Neural crest cell (in vitro differentiated cells): ENCODE measurements around the gene GRAMD4. TPM values are rescaled to one million over a fixed set of nuclear protein-coding genes. Genes with fewer than 3 reads are reported as not detected.

Source experiments
- DNase-seq: peaks from one replicate; pipeline ENCODE4 v3.0.0; 2021; ENCODE audit warnings: low read depth, mixed read lengths, low spot score
- H3K27ac Mint-ChIP-seq: one replicate; pipeline ENCODE4 v1.8.0; 2021; ENCODE audit warnings: mild to moderate bottlenecking, mixed read lengths; ENCODE audit not compliant: unreplicated experiment
- H3K27me3 Mint-ChIP-seq: 2 replicates; pipeline ENCODE4 v1.8.0; 2021; ENCODE audit warnings: low read depth, mild to moderate bottlenecking, mixed read lengths
- H3K36me3 Mint-ChIP-seq: 2 replicates; pipeline ENCODE4 v1.8.0; 2021; ENCODE audit warnings: low read depth, mild to moderate bottlenecking, mixed read lengths
- H3K4me1 Mint-ChIP-seq: 2 replicates; pipeline ENCODE4 v1.8.0; 2021; ENCODE audit warnings: mixed read lengths
- H3K4me3 Mint-ChIP-seq: one replicate; pipeline ENCODE4 v1.8.0; 2021; ENCODE audit warnings: mild to moderate bottlenecking, mixed read lengths
- H3K9me3 Mint-ChIP-seq: 2 replicates; pipeline ENCODE4 v1.8.0; 2021; ENCODE audit warnings: mixed read lengths
- CTCF ChIP-seq: fragments of 200-600 bp; sonication (generic); conservative IDR thresholded peaks from 2 replicates; pipeline ENCODE4 v1.5.0; 2021; ENCODE audit warnings: antibody characterized with exemption, mild to moderate bottlenecking
- total RNA-seq: library from RNA; stranded (reverse); gene quantifications from 2 replicates; pipeline ENCODE4 v1.2.1, GENCODE V29; 2021

The GRAMD4 gene
- total RNA-seq, 1 donor from 2014 or later, result 34.1 TPM

- no peaks in the 10 kb centered on the region for H3K27me3 Mint-ChIP-seq
- no peaks in the 10 kb centered on the region for H3K36me3 Mint-ChIP-seq
- no peaks in the 10 kb centered on the region for H3K9me3 Mint-ChIP-seq
- DNase-seq, result no peak
- TF ChIP-seq CTCF, result no peak
- no peak overlapping the region for H3K27ac Mint-ChIP-seq
- H3K4me1 Mint-ChIP-seq, result peaks cover 21% of the 10 kb centered on the region
- H3K4me3 Mint-ChIP-seq, result no peak overlapping the region
Observed at GRCh38 chr22:46654426-46654825, 34.2 kb downstream of the GRAMD4 start.

GRCh38 chr22:46654927-46655595 is 34.9 kb downstream of the GRAMD4 start:
- no peaks in the 10 kb centered on the region for H3K9me3 Mint-ChIP-seq
- peaks cover 16% of the 10 kb centered on the region for H3K4me1 Mint-ChIP-seq
- no peak overlapping the region for H3K4me3 Mint-ChIP-seq
- no peak for TF ChIP-seq CTCF
- H3K27ac Mint-ChIP-seq, result no peak overlapping the region
- no peaks in the 10 kb centered on the region for H3K27me3 Mint-ChIP-seq
- DNase-seq, result no peak
- H3K36me3 Mint-ChIP-seq, result no peaks in the 10 kb centered on the region

- Mint-ChIP-seq H3K27me3 (no peaks in the 10 kb centered on the region), H3K36me3 (no peaks in the 10 kb centered on the region), H3K27ac (no peak overlapping the region), H3K9me3 (no peaks in the 10 kb centered on the region), H3K4me3 (no peak overlapping the region), H3K4me1 (peaks cover 16% of the 10 kb centered on the region)
- no peak for DNase-seq
- no peak for TF ChIP-seq CTCF
Observed at GRCh38 chr22:46655861-46656608, 35.8 kb downstream of the GRAMD4 start.

- Mint-ChIP-seq H3K27me3 (no peaks in the 10 kb centered on the region), H3K4me3 (no peak overlapping the region), H3K4me1 (peaks cover 9% of the 10 kb centered on the region), H3K36me3 (no peaks in the 10 kb centered on the region), H3K9me3 (no peaks in the 10 kb centered on the region), H3K27ac (no peak overlapping the region)
- no peak for TF ChIP-seq CTCF
- no peak for DNase-seq
Observed at GRCh38 chr22:46656856-46657654, 36.9 kb downstream of the GRAMD4 start.

- Mint-ChIP-seq H3K9me3 (no peaks in the 10 kb centered on the region), H3K4me3 (no peak overlapping the region), H3K4me1 (peaks cover 5% of the 10 kb centered on the region), H3K27ac (no peak overlapping the region), H3K27me3 (no peaks in the 10 kb centered on the region), H3K36me3 (no peaks in the 10 kb centered on the region)
- no peak for TF ChIP-seq CTCF
- DNase-seq, result no peak
Observed at GRCh38 chr22:46657655-46657953, 37.4 kb downstream of the GRAMD4 start.
